ENCODE results near the gene COMP. TPM values are rescaled to one million over a fixed set of nuclear protein-coding genes. Genes with fewer than 3 reads are reported as not detected.

COMP gene
- total and polyA plus RNA-seq, 10 of the 15 experiments (the other 5 are each of a cell fraction or from before 2014, with no cell fraction given): 0.17 TPM; not detected in 9

- POLR2A ChIA-PET: no interaction called here
- FAIRE-seq: no peak
- H4K20me1 ChIP-seq (ENCODE audit: control insufficient read depth, insufficient read depth): no peaks in the 10 kb centered on the region
- H3K79me2 ChIP-seq (ENCODE audit: control insufficient read depth, insufficient read depth, low read length): no peaks in the 10 kb centered on the region
- BruUV-seq (replicated peaks): no TSS peak
- no peak for TF ChIP-seq NR2C1 (IDR thresholded peaks at IDR 0.05)
- TF ChIP-seq SMAD5 (IDR thresholded peaks at IDR 0.05; ENCODE audit: low read depth): no peak
- no peak for TF ChIP-seq ESRRA (IDR thresholded peaks at IDR 0.05; ENCODE audit: low read length)
- no peak for TF ChIP-seq SUZ12 (IDR thresholded peaks at IDR 0.05; ENCODE audit: unreplicated experiment)
- no peak for TF ChIP-seq RAD21 (IDR thresholded peaks at IDR 0.05; ENCODE audit: insufficient read depth, low read depth, low read length)
- no peak for TF ChIP-seq POU2F2 (IDR thresholded peaks at IDR 0.05; ENCODE audit: borderline replicate concordance, low read depth, low read length)
- no peak for TF ChIP-seq MYB (IDR thresholded peaks at IDR 0.05; ENCODE audit: borderline replicate concordance, low read depth, low read length)
- TF ChIP-seq YBX1 (IDR thresholded peaks at IDR 0.05): no peak
- no peak for TF ChIP-seq ZNF217 (IDR thresholded peaks at IDR 0.05)
- no peak for TF ChIP-seq DPF2 (IDR thresholded peaks at IDR 0.05)
- TF ChIP-seq CHD2 (IDR thresholded peaks at IDR 0.05; ENCODE audit: borderline replicate concordance, low read depth, low read length): no peak
- TF ChIP-seq POLR2AphosphoS2 (IDR thresholded peaks at IDR 0.05; ENCODE audit: low read depth, low read length): no peak
- in situ Hi-C loops (cut with MboI): no loop called here
- RAD21 ChIA-PET (ENCODE audit: unreplicated experiment): no interaction called here
- SMC1A ChIA-PET (ENCODE audit: uncharacterized antibody, unreplicated experiment): no interaction called here
- H3K4me1 ChIP-seq (ENCODE audit: control insufficient read depth, insufficient read depth, low read length): peaks cover 6% of the 10 kb centered on the region
- DNase-seq (ENCODE audit: low read depth, low spot score): no peak
- H3K9me3 ChIP-seq (replicated peaks; ENCODE audit: control insufficient read depth, insufficient read depth, low read length): no peaks in the 10 kb centered on the region
- H2AFZ ChIP-seq (ENCODE audit: control insufficient read depth, low read depth, low read length): no peak overlapping the region
- no peak for ATAC-seq
- WGBS (ENCODE audit: insufficient coverage, insufficient replicate concordance, low lambda C conversion rate, missing lambda C conversion rate): 64% methylated on average over 21 of the region's 27 CpGs
- H3K36me3 ChIP-seq (ENCODE audit: control insufficient read depth in 2 of 2, insufficient read depth in 2 of 2, low read length in 1 of 2): no peaks in the 10 kb centered on the region
- no peak overlapping the region for H3K4me2 ChIP-seq (ENCODE audit: control insufficient read depth, insufficient read depth)
- CTCF ChIA-PET: no interaction called here
- H3K27ac ChIP-seq (ENCODE audit: control insufficient read depth, insufficient read depth): no peak overlapping the region
- H3K9ac ChIP-seq (ENCODE audit: control insufficient read depth, insufficient read depth, low read length): no peak overlapping the region
- intact Hi-C loops (cut with micrococcal nuclease; ENCODE audit: unreplicated experiment): no loop called here
- no peak overlapping the region for H3K4me3 ChIP-seq
- H3K27me3 ChIP-seq (replicated peaks in 1 of 2; ENCODE audit: control insufficient read depth in 2 of 2, insufficient read depth in 2 of 2, low read length in 1 of 2): no peaks in the 10 kb centered on the region
Observed at GRCh38 chr19:18760440-18761383, 30.4 kb downstream of the COMP start.

All from GM12878 (cell line).